ENCODE data around the gene PRPSAP1.

GRCh38 chr17:76383546-76384221 is 30.0 kb upstream of the PRPSAP1 start:
- TF ChIP-seq CTCF (IDR thresholded peaks at IDR 0.05) (peak in 3 of 4 experiments; percentile 6 to 28 (median 12)), POLR2A (IDR thresholded peaks at IDR 0.05) (no peak)
